GM21381 (cell line): Measurements from ENCODE around the gene NEMP1.

Experiments
- ATAC-seq: cut with Tn5 transposase; IDR thresholded peaks from one replicate; pipeline ENCODE4 v1.9.1; 2021; ENCODE audit warnings: mild to moderate bottlenecking, moderate library complexity; ENCODE audit not compliant: unreplicated experiment

Gene NEMP1

DNA sequence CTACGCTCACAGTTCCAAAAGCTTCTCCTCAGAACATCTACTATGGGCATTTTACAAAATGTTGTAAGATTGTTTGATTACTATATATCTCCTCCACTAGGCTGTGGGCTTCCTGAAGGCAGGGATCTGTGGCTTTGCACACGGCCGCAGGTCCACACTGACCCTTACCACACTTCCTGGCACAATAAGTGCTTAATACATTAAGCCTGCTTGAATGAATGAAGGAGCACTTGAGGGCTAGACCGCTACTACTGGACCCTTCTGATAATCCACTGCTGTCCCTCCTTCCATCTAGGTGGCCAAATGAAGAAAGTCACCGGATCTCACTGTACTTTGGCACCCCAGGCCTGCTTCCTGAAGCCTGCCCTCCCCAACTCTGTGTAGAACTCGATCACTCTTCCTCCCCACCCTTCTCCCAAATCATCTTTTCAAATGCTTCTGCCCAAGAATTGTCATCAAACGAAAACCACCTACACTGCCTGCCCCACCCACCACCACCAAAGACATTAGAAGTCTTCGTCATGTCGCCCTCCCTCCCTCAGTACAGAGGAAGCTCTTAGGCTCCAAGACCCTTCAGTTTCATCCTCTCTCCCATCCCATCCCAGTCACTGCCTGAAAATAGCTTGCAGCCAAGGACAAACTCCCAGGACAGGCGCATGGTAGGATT is 71.6 kb downstream of the NEMP1 start:
- ATAC-seq = no peak

DNA sequence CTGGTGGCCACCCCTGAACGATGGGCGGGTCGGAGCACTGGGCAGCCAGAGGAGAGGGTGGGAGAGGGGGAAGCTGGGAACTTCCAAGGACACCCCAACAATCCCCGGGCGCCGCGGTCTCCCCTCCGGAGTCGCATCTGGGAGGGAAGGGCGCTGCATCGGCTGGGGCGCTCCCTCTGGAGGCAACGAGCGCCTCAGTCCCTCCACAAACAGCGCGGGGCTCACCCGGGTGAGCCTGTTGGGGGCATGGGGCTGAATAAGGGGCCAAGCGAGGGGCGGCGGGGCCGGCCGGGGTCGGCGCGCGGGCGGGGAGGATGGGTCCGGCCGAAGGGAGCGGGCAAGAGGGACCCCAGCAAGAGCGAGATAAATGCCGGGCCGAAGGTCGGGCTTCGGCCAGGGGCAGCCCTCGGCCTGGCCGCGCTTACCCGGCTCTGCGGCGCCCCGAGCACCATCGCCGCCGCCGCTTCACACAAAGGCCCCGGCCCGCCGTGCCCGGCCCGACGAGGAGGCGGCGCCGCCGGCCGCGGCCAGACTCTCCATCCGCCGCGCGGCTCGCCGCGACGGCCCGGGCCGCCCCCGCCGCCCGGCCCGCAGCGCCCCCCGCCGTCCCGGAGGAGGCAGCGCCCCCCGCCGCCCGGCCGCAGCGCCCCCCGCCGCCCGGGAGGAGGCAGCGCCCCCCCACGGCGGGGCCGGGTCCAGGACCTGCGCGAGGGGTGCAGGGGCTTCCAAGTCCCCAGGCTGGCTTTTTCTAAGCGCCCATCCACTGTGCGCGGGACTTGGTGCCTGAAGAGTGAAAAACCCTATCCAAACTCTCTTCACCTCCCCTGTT is 72.4 kb downstream of the NEMP1 start, which contains the start of gene ZBTB39:
Gene ZBTB39, minus strand, starts transcription at position 567 of the 829 bp plus-strand sequence. CDS start 1,629 bp downstream, outside the sequence.
- ATAC-seq = peak; percentile 75
